CD14-positive monocyte (primary cell): ENCODE measurements around the gene CCT4. TPM values are rescaled to one million over a fixed set of nuclear protein-coding genes. Genes with fewer than 3 reads are reported as not detected.

ENCODE experiments used
- DNase-seq, 3 donors: peaks; one replicate each; pipeline ENCODE4 v3.0.0-alpha.2; 2011 to 2022
- H2AFZ ChIP-seq: 2 replicates; pipeline ENCODE4 v1.6.0; 2012; ENCODE audit warnings: mild to moderate bottlenecking, low read depth, low read length, inconsistent platforms; ENCODE audit not compliant: insufficient read depth, poor library complexity, severe bottlenecking
- H3K27ac ChIP-seq, 2 donors: 1 replicate in 1 of 2; 2 replicates in 1 of 2; pipeline ENCODE4 v1.5.1; 2012 to 2013; ENCODE audit warnings: low read length in 2 of 2, control low read depth in 1 of 2, inconsistent platforms in 1 of 2, low read depth in 1 of 2, mild to moderate bottlenecking in 1 of 2
- H3K27me3 ChIP-seq, 2 donors: one replicate each; pipeline versions ENCODE4 v1.6.0 to v1.6.1; 2011 to 2013; ENCODE audit warnings: low read length in 2 of 2; ENCODE audit not compliant: control insufficient read depth in 2 of 2, insufficient read depth in 2 of 2
- H3K36me3 ChIP-seq, 2 donors: replicated peaks in 1 of 2; 1 replicate in 1 of 2; 2 replicates in 1 of 2; pipeline versions ENCODE4 v1.5.1 to v1.6.1; 2012 to 2013; ENCODE audit warnings: low read length in 2 of 2, control low read depth in 1 of 2, inconsistent platforms in 1 of 2, mild to moderate bottlenecking in 1 of 2; ENCODE audit not compliant: insufficient read depth in 2 of 2, control insufficient read depth in 1 of 2
- H3K4me1 ChIP-seq, 2 donors: 1 replicate in 1 of 2; 2 replicates in 1 of 2; pipeline versions ENCODE4 v1.5.1 to v1.6.1; 2012 to 2013; ENCODE audit warnings: low read length in 2 of 2, control low read depth in 1 of 2, inconsistent platforms in 1 of 2, mild to moderate bottlenecking in 1 of 2, moderate library complexity in 1 of 2; ENCODE audit not compliant: insufficient read depth in 2 of 2, control insufficient read depth in 1 of 2
- H3K4me2 ChIP-seq: replicated peaks from 2 replicates; pipeline ENCODE3; 2012; ENCODE audit warnings: low read length, moderate library complexity, mild to moderate bottlenecking; ENCODE audit not compliant: poor library complexity, severe bottlenecking; ENCODE audit errors: extremely low read depth
- H3K4me3 ChIP-seq, 3 experiments: fragments of 200-600 bp in 1 of 3; sonication (generic) in 1 of 3; replicated peaks in 1 of 3; 1 replicate in 2 of 3; 2 replicates in 1 of 3; pipeline ENCODE4 v1.5.1; 2011 to 2013; ENCODE audit warnings: low read length in 3 of 3, mild to moderate bottlenecking in 3 of 3, control low read depth in 2 of 3, low read depth in 2 of 3, inconsistent platforms in 1 of 3, moderate library complexity in 1 of 3
- H3K79me2 ChIP-seq: 2 replicates; pipeline ENCODE4 v1.6.0; 2012; ENCODE audit warnings: mild to moderate bottlenecking, control low read depth, inconsistent platforms, low read length, moderate library complexity; ENCODE audit not compliant: insufficient read depth
- H3K9ac ChIP-seq: 2 replicates; pipeline ENCODE4 v1.6.0; 2017; ENCODE audit warnings: low read length, mild to moderate bottlenecking; ENCODE audit not compliant: insufficient read depth, poor library complexity, severe bottlenecking
- H3K9me3 ChIP-seq, 2 donors: replicated peaks in 1 of 2; 1 replicate in 1 of 2; 2 replicates in 1 of 2; pipeline versions ENCODE4 v1.5.1 to v1.6.1; 2012 to 2013; ENCODE audit warnings: low read length in 2 of 2, control low read depth in 1 of 2; ENCODE audit not compliant: control insufficient read depth in 1 of 2, insufficient read depth in 1 of 2
- H4K20me1 ChIP-seq: 2 replicates; pipeline ENCODE4 v1.6.0; 2012; ENCODE audit warnings: mild to moderate bottlenecking, low read length, control low read depth, moderate library complexity; ENCODE audit not compliant: insufficient read depth
- H3K27ac Mint-ChIP-seq, 7 donors: one replicate each; pipeline ENCODE4 v1.8.0; 2020; ENCODE audit warnings: mild to moderate bottlenecking in 7 of 7, mixed read lengths in 7 of 7, moderate library complexity in 6 of 7, inconsistent platforms in 2 of 7
- H3K27me3 Mint-ChIP-seq, 3 donors: one replicate each; pipeline ENCODE4 v1.8.0; 2021 to 2022; ENCODE audit warnings: low read depth in 3 of 3, mild to moderate bottlenecking in 3 of 3, mixed read lengths in 3 of 3, moderate library complexity in 3 of 3, inconsistent platforms in 1 of 3
- H3K36me3 Mint-ChIP-seq, 2 donors: one replicate each; pipeline ENCODE4 v1.8.0; 2020; ENCODE audit warnings: mixed read lengths in 2 of 2, inconsistent platforms in 1 of 2, mild to moderate bottlenecking in 1 of 2
- H3K4me1 Mint-ChIP-seq: one replicate; pipeline ENCODE4 v1.8.0; 2020; ENCODE audit warnings: mild to moderate bottlenecking, mixed read lengths
- H3K4me3 Mint-ChIP-seq, 2 donors: one replicate each; pipeline ENCODE4 v1.8.0; 2020; ENCODE audit warnings: mild to moderate bottlenecking in 2 of 2, mixed read lengths in 2 of 2, moderate library complexity in 1 of 2
- H3K9me3 Mint-ChIP-seq, 7 donors: one replicate each; pipeline ENCODE4 v1.8.0; 2020 to 2022; ENCODE audit warnings: mixed read lengths in 7 of 7, mild to moderate bottlenecking in 6 of 7, moderate library complexity in 6 of 7, inconsistent platforms in 2 of 7
- WGBS: methylation state at CpG from one replicate; pipeline ENCODE4 v1.1.5; 2013; ENCODE audit warnings: missing lambda C conversion rate; ENCODE audit not compliant: insufficient coverage; 5-methylcytosine and 5-hydroxymethylcytosine counted together
- intact Hi-C, 2 donors: fragments of 100-400 bp; cut with micrococcal nuclease; formaldehyde crosslinking; loops; one replicate each; pipeline versions ENCODE4 v1.15.0 to v1.15.1; 2023
- polyA plus RNA-seq, 3 donors: library from polyadenylated mRNA; depleted of rRNA in 1 of 3; unstranded in 2 of 3; stranded (reverse) in 1 of 3; fragments of 300-500 nt in 2 of 3; fragments of >200 nt in 1 of 3; fragmentation: Illumina TruSeq in 2 of 3; gene quantifications; 1 replicate in 2 of 3; 2 replicates in 1 of 3; pipeline ENCODE4 v1.2.3, GENCODE V29; 2012 to 2021
- TF ChIP-seq, protein P1 (sequence below): fragments of 200-600 bp; IDR thresholded peaks from one replicate; pipeline ENCODE4 v1.8.0; 2022; ENCODE audit warnings: antibody characterized with exemption, mild to moderate bottlenecking

The CCT4 gene
- polyA plus RNA-seq, 3 donors, result 26.1 to 78.1 (median 73.1) TPM

DNA sequence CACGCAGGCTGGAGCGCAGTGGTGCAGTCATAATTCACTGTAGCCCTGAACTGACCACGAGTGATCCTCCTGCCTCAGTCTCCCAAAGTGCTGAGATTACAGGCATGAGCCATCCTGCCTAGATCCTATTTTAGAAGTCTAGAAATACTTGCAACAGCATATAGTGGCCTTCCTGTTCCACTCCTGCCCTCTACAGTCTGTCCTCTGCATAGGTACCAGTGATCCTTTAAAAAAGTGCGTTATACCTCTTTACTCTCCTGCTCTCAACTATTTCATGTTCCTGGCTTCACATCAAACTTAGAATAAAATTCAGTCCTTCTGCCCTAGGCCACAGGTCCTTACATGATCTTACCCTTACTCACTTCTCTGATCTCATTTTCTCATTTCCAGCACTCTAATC lies 23.1 kb upstream of the CCT4 start:
- TF ChIP-seq, protein P1, sequence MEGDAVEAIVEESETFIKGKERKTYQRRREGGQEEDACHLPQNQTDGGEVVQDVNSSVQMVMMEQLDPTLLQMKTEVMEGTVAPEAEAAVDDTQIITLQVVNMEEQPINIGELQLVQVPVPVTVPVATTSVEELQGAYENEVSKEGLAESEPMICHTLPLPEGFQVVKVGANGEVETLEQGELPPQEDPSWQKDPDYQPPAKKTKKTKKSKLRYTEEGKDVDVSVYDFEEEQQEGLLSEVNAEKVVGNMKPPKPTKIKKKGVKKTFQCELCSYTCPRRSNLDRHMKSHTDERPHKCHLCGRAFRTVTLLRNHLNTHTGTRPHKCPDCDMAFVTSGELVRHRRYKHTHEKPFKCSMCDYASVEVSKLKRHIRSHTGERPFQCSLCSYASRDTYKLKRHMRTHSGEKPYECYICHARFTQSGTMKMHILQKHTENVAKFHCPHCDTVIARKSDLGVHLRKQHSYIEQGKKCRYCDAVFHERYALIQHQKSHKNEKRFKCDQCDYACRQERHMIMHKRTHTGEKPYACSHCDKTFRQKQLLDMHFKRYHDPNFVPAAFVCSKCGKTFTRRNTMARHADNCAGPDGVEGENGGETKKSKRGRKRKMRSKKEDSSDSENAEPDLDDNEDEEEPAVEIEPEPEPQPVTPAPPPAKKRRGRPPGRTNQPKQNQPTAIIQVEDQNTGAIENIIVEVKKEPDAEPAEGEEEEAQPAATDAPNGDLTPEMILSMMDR, result no peak
- H4K20me1 ChIP-seq, result no peaks in the 10 kb centered on the region
- H3K27ac ChIP-seq, result no peak overlapping the region
- H2AFZ ChIP-seq, result no peak overlapping the region
- intact Hi-C loops, result no loop called here
- H3K27me3 ChIP-seq, result no peaks in the 10 kb centered on the region
- no peaks in the 10 kb centered on the region for H3K27me3 Mint-ChIP-seq
- no peak overlapping the region for H3K4me2 ChIP-seq
- H3K4me1 ChIP-seq, result peaks cover 0 to 3% of the 10 kb centered on the region in 2 donors
- 98% methylated on average over 4 of the region's 4 CpGs for WGBS
- no peaks in the 10 kb centered on the region for H3K9me3 ChIP-seq
- H3K4me3 ChIP-seq, result no peak overlapping the region
- no peak overlapping the region for H3K9ac ChIP-seq
- H3K4me1 Mint-ChIP-seq, result peaks cover 6% of the 10 kb centered on the region
- H3K79me2 ChIP-seq, result peaks cover 17% of the 10 kb centered on the region
- peaks cover 0 to 12% of the 10 kb centered on the region in 2 donors for H3K36me3 Mint-ChIP-seq
- H3K4me3 Mint-ChIP-seq, result no peak overlapping the region
- no peaks in the 10 kb centered on the region for H3K36me3 ChIP-seq
- H3K27ac Mint-ChIP-seq, result no peak overlapping the region
- H3K9me3 Mint-ChIP-seq, result no peaks in the 10 kb centered on the region
- no peak for DNase-seq

DNA sequence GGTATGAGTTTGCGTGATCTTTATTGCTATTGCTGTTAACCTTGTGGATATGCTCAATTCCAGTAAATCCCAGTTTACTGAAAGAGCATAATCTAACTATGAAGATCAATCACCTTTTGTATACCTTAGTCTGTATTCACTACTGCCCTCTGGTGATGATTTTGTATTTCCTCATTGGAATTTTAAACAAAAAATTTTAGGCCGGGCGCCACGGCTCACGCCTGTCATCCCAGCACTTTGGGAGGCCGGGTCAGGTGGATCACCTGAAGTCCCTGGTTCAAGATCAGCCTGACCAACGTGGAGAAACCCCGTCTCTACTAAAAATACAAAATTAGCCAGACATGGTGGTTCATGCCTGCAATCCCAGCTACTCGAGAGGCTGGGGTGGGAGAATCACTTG lies 22.1 kb upstream of the CCT4 start:
- H3K4me3 ChIP-seq, result no peak overlapping the region
- Mint-ChIP-seq H3K27ac (no peak overlapping the region), H3K4me1 (peaks cover 10% of the 10 kb centered on the region), H3K27me3 (peaks cover 0 to 2% (median 0%) of the 10 kb centered on the region in 3 donors), H3K36me3 (peaks cover 0 to 12% of the 10 kb centered on the region in 2 donors), H3K9me3 (no peaks in the 10 kb centered on the region), H3K4me3 (no peak overlapping the region)
- H3K27me3 ChIP-seq, result no peaks in the 10 kb centered on the region
- no peak for DNase-seq
- 92% methylated on average over 2 of the region's 9 CpGs for WGBS
- H3K4me2 ChIP-seq, result no peak overlapping the region
- intact Hi-C loops, result no loop called here
- peaks cover 5 to 10% of the 10 kb centered on the region in 2 donors for H3K4me1 ChIP-seq
- peaks cover 25% of the 10 kb centered on the region for H3K79me2 ChIP-seq
- H3K36me3 ChIP-seq, result no peaks in the 10 kb centered on the region
- no peak overlapping the region for H3K9ac ChIP-seq
- TF ChIP-seq, protein P1, result peak; percentile 8
- no peaks in the 10 kb centered on the region for H4K20me1 ChIP-seq
- no peak overlapping the region for H3K27ac ChIP-seq
- no peak overlapping the region for H2AFZ ChIP-seq
- H3K9me3 ChIP-seq, result no peaks in the 10 kb centered on the region
